ENCODE measurements around the gene CHN1. TPM values are rescaled to one million over a fixed set of nuclear protein-coding genes. Genes with fewer than 3 reads are reported as not detected.

Gene CHN1
- polyA plus RNA-seq (2012; ENCODE audit: insufficient read length, low read depth): 17.9 TPM

DNA sequence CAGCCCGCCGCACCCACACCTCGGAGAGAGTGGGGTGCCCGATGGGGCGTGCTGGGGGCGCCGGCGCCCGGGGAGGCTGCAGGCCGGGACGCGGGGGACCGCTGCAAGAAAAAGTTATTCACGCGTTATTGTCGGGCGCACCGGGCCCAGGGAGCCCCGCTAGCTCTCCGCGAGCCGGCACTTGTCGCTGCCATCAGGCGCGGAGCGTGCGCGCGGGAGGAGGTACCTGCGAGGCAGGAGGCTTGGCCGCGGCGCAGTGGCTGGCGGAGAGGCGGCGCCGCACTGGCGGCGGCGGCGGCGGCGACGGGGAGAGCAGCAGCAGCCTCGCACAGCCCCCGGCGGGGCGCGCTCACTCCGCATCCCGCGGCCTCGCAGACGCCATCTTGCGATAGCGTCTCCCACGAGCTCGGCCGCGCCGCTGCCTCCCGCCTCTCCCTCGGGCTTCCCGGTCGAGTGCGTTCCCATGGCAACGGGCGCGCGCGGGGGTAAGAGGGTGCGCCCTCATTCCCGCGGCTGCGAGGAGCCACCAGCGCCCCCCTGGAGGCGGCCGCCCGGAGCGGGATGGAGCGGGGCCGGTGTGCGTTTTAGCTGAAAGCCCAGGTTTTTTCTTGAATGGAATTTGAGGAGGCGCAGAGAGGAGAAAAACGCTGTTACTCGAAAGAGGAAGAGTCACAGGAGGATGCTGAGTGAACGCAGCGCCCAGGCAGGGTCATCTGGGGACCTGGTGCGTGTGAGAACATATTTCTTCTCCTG, at the start of gene CHN1:
Gene CHN1 (minus strand): TSS at position 402 of the 753 bp plus-strand sequence. CDS start 469 bp downstream, outside the sequence.
- TF ChIP-seq SIN3A (IDR thresholded peaks at IDR 0.05; ENCODE audit: borderline replicate concordance, insufficient read depth, low read length) (no peak), FOXP2 (optimal IDR thresholded peaks at IDR 0.05; ENCODE audit: borderline replicate concordance, extremely low read depth, extremely low read length, insufficient read depth) (peak; percentile 26), TAF1 (IDR thresholded peaks at IDR 0.05; ENCODE audit: borderline replicate concordance, insufficient read depth, low read length) (no peak), POLR2AphosphoS5 (IDR thresholded peaks at IDR 0.05; ENCODE audit: low read depth, low read length) (0 out of 2 replicates have a peak, but pooled peaks have one; percentile 21)

DNA sequence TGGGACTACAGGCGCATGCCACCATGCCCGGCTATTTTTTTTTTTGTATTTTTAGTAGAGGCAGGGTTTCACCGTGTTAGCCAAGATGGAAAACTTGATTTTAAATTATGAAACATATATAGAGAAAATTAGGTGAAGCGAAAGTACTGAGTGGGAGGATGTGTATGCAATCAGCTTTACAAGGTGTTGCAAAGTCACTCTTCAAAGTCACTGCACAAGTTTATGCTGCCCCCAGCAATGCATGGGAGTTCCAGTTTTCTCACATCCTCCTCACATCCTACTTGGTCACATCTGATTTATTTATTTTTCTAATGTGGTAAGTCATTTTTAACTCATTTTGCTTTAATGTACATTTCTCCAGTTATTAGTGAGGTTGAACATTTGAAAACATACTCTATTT, 49.2 kb upstream of the CHN1 start:
- TF ChIP-seq POLR2AphosphoS5 (IDR thresholded peaks at IDR 0.05; ENCODE audit: low read depth, low read length) (no peak), SIN3A (IDR thresholded peaks at IDR 0.05; ENCODE audit: borderline replicate concordance, insufficient read depth, low read length) (no peak), REST (IDR thresholded peaks at IDR 0.05; ENCODE audit: insufficient read depth in 1 of 2, low read depth in 2 of 2, low read length in 2 of 2) (no peak), TAF1 (IDR thresholded peaks at IDR 0.05; ENCODE audit: borderline replicate concordance, insufficient read depth, low read length) (no peak), FOXP2 (optimal IDR thresholded peaks at IDR 0.05; ENCODE audit: borderline replicate concordance, extremely low read depth, extremely low read length, insufficient read depth) (no peak)

GRCh38 chr2:175049661-175050060, 44.5 kb upstream of the CHN1 start:
- TF ChIP-seq TAF1 (IDR thresholded peaks at IDR 0.05; ENCODE audit: borderline replicate concordance, insufficient read depth, low read length) (no peak), FOXP2 (optimal IDR thresholded peaks at IDR 0.05; ENCODE audit: borderline replicate concordance, extremely low read depth, extremely low read length, insufficient read depth) (no peak), REST (IDR thresholded peaks at IDR 0.05; ENCODE audit: insufficient read depth in 1 of 2, low read depth in 2 of 2, low read length in 2 of 2) (no peak), SIN3A (IDR thresholded peaks at IDR 0.05; ENCODE audit: borderline replicate concordance, insufficient read depth, low read length) (no peak), POLR2AphosphoS5 (IDR thresholded peaks at IDR 0.05; ENCODE audit: low read depth, low read length) (no peak)

GRCh38 chr2:175048275-175048674, 43.1 kb upstream of the CHN1 start:
- no peak for TF ChIP-seq FOXP2 (optimal IDR thresholded peaks at IDR 0.05; ENCODE audit: borderline replicate concordance, extremely low read depth, extremely low read length, insufficient read depth)
- TF ChIP-seq POLR2AphosphoS5 (IDR thresholded peaks at IDR 0.05; ENCODE audit: low read depth, low read length): no peak
- TF ChIP-seq SIN3A (IDR thresholded peaks at IDR 0.05; ENCODE audit: borderline replicate concordance, insufficient read depth, low read length): no peak
- no peak for TF ChIP-seq REST (IDR thresholded peaks at IDR 0.05; ENCODE audit: insufficient read depth in 1 of 2, low read depth in 2 of 2, low read length in 2 of 2)
- TF ChIP-seq TAF1 (IDR thresholded peaks at IDR 0.05; ENCODE audit: borderline replicate concordance, insufficient read depth, low read length): no peak

DNA sequence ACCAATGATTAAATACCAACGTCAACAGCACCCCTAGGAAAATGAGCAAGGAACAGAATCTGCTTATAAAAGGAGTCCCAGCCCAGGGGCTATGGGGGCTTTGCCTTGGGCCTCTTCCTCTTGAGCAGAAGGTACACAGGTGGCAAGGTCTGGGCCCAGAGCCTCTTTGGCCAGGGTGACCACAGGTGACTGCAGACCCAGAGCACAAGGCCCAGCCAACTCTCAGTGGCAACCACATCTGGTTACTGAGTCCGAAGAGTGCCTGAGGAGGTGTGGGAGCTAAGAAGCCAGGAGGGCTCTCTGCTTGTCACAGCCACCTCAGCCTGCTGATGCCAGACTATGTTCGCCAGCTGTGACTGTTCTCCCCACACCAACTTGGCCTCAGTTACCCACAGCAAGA, 34.3 kb upstream of the CHN1 start:
- TF ChIP-seq POLR2AphosphoS5 (IDR thresholded peaks at IDR 0.05; ENCODE audit: low read depth, low read length): no peak
- TF ChIP-seq SIN3A (IDR thresholded peaks at IDR 0.05; ENCODE audit: borderline replicate concordance, insufficient read depth, low read length): no peak
- TF ChIP-seq FOXP2 (optimal IDR thresholded peaks at IDR 0.05; ENCODE audit: borderline replicate concordance, extremely low read depth, extremely low read length, insufficient read depth): no peak
- no peak for TF ChIP-seq REST (IDR thresholded peaks at IDR 0.05; ENCODE audit: insufficient read depth in 1 of 2, low read depth in 2 of 2, low read length in 2 of 2)
